Fibroblast of gingiva (primary cell): Measurements from ENCODE around the gene ATG2B.

Source experiments
- DNase-seq: peaks from one replicate; pipeline ENCODE4 v3.0.0-alpha.2; 2011; ENCODE audit warnings: low read depth

ATG2B gene

DNA sequence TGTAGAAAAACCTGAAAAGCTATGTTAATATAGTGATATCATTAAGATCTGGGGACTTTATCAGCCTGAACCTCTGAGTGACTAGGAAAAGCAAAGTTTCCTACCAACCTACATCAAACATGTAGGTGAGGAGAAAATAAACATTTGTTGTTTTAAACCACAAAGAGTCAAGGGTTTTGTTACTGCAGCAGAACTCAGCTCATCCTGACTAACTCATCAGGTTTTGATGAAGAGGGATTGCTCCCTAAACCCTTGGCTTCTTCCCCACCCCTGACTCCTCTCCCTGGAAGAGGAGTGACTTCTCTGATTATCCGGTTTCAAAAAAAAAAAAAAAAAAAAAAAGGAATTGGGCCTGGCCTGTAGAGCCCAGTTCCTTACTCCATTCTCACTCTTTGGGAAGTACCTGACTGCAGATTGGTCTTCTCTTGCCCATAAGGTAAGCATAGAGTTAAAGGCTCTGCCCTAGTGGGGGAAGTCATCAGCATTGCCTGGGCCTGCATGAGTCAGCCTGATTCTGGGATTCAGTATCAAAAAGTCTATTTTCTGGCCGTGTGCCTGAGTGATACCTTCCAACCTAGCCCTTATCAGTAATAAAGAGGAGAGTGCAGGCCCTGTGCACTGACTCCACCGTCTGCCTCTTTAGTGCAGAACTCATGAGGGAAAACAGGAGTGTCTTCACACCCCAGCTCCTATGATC, 90.2 kb downstream of the ATG2B start:
- no peak for DNase-seq

DNA sequence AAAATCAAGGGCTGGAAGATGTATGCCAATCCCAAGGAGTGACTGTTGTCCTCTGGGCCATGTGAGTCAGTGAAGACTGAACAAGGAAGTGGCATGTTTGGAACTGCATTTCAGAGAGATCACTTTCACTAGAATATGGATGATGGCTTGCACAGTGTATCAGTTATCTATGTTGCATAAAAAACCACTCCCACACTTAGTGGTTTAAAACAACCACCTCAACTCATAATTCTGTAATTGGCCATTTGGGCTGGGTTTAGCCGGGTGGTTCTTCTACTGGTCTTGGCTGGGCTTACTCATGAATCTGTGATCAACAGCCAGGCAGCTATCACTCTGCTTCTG, 91.7 kb downstream of the ATG2B start:
- DNase-seq, result no peak

DNA sequence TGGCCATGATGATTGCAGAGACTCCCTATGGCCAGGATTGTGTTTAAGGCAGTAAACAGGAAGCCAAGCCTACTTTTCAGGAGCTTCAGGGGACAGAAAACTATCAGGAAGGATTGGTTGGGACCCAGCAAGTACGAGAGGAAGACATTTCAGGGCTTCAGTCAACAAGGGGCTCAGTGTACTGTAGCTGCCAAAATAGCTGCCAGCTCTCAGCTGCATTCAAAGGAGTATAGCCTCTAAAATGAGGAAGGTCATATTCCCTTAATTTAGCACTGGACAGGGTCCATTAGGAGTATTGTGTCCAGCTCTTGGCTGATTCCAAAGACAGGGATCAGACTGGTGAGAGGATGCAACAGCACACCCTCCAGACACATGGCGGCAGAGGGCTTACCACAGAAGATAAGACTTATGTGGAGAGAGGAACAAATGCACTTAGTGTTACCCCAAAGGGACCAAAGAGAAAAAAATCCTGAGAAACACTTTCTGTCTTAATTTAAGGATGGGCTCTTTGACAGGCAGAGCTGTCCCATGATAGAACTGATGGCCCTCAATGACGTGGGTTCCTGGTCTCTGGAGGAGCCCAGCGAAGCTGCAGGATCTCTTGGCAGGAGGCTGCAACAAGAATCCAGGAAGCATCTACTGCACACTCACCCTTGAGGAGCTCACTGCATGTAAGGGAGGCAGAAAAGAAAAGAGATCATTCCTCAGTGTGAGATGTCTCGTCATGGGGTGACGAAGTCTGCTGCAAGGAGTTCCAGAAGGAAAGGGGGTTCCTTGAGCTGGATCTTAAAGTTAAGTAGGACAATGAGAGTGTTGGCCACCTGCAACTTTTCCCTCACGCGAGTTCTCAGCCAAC, 92.3 kb downstream of the ATG2B start:
- no peak for DNase-seq

DNA sequence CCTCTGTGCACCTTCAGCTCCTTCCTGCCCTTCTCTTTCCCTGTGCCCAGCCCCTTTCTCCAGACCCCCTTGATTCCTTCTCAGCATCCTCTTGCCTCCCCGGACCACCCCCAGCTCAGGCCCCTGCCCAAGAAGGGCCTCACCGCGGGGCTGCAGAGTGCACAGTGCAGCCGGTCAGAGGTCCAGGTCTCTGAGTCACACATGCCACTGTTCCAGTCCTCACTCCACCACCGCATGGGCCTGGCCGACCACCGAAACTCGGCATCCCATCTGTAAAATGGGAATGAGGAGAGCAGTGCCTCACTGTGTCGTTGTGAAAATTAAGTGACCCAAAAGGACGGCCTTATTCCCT, 93.8 kb downstream of the ATG2B start:
- no peak for DNase-seq

DNA sequence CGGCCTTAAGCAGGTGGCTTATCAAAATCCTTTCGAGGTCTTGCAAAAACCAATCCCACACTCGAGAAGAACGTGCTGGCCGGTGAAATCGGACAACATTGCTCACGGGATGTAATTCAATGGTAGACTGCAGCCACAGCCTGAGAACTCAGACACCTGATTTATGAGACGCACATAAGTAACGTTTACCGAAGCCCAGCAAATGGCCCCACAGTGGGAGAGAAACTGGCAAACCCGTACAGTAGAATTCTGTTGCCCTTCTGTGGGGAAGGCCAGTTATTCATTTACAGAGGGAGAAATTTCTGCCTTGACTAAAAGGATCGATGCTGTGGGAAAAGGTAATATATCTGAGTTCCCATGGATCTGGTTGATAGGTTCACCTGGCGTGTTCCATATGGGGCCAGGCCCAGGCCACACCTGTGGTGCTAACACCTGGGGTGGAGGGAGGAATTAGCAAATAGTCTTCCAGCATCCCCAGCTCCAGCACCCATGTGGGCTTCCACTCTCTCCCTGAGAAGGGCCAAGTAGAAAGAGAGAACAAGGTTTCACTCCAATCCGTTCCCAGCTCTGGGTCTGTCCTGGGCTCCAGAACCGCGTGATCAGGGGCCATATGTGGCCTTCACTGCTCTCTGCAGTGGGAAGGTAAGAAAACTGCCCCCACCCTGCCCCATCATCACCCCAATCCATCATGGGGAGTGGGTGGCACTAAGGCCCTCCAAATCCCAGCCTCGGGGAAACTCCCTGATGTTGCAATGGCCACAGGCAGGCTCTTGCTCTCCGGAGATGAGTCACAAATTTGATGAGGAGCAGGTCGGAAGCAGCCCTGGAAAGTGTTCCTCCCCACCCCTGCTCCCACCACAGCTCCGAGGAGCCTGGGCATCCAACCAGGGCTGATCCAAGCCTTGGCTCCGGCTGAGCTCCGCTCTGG, 94.4 kb downstream of the ATG2B start:
- DNase-seq, result peak; percentile 83

DNA sequence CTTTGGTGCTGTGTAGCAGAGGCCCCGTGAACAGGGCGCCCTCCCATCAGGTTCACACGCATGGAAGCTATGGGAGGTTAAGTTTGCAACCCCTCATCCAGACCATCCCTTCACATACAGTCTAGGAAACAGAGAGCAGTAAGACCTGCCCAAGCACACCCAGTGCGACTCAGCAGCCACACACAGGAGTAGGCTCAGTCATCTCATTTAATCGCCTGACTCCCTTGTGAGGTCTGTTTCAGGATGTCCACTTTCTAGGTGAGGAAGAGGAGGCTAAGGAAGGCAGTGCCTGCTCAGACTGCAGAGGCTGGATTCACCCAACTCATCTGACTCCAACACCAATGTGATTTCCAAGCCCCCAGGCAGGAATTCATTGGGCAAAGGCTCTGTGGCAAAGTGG, 95.2 kb downstream of the ATG2B start:
- DNase-seq, result no peak

DNA sequence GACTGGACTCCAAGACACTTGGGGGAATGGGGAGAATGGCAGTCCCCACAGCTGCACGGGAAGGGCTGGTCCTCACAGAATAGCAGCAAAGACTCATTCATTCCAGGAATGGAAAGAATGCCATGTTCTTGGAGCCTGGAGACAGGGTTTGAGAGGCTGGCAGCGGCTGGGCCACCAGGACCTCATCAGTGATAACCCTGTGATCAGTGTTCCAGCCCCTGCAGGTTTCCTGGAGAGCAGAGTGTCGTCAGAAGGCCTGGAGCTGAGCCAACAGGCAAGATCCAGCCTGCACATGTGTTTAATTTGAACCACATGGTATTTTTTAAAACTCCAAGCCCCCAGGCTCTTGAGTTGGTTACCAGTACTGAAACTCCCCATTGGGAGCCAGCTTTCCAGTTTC, 95.8 kb downstream of the ATG2B start:
- peak; percentile 77 for DNase-seq

DNA sequence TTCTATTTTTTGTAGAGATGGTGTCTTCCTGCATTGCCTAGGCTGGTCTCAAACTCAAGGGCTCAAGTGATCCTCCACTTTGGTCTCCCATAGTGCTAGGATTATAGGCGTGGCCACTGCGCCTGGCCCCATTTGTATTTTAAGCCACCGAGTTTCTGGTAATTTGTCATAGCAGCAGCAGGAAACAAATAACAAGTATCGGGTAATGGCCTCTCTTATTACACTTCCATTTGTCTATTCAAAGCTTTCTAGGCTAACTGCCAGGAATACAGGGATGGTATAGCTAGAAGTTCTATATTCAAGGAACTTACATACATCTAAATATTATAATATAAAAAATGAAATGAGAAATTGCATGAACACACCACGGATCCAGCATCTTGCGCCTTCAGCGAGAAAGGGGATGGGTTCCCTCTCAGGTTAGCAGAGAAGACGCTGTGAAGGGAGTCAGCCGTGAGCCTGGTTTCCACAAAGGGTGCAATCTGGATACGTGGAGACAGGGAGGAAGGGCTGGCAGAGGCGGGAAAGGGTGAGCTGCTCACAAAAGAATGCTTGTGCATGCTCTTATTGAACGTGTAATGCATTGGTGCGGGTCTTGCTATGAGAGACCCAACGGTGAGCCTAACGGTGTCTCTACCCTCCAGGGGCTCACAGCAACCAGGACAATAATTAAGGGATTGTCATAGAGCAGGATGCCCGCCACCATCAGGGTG, 97.6 kb downstream of the ATG2B start:
- DNase-seq, result no peak

DNA sequence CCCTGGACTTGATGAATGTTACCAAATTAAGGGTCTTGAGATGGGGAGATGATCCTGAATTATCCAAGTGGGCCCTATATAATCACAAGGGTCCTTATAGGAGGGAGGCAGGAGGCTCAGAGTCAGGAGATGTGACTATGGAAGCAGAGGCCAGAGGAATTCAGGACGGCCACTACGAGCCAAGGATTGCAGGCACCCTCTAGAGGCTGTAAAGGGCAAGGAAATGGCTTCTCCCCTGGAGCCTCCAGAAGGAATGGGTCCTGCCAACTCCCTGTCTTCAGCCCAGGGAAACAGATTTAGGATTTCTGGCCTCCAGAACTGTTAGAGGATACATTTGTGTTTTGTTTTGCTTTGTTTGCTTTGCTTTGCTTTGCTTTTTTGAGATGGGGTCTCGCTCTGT, 98.3 kb downstream of the ATG2B start:
- DNase-seq, result peak; percentile 42

DNA sequence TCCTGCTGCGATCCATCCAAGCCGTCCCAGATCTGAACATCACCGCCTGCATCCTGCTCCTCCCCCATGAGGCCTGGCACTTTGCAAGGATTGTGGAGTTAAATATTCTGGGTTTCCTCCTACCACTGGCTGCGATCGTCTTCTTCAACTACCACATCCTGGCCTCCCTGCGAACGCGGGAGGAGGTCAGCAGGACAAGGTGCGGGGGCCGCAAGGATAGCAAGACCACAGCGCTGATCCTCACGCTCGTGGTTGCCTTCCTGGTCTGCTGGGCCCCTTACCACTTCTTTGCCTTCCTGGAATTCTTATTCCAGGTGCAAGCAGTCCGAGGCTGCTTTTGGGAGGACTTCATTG, 99.0 kb downstream of the ATG2B start:
- no peak for DNase-seq

DNA sequence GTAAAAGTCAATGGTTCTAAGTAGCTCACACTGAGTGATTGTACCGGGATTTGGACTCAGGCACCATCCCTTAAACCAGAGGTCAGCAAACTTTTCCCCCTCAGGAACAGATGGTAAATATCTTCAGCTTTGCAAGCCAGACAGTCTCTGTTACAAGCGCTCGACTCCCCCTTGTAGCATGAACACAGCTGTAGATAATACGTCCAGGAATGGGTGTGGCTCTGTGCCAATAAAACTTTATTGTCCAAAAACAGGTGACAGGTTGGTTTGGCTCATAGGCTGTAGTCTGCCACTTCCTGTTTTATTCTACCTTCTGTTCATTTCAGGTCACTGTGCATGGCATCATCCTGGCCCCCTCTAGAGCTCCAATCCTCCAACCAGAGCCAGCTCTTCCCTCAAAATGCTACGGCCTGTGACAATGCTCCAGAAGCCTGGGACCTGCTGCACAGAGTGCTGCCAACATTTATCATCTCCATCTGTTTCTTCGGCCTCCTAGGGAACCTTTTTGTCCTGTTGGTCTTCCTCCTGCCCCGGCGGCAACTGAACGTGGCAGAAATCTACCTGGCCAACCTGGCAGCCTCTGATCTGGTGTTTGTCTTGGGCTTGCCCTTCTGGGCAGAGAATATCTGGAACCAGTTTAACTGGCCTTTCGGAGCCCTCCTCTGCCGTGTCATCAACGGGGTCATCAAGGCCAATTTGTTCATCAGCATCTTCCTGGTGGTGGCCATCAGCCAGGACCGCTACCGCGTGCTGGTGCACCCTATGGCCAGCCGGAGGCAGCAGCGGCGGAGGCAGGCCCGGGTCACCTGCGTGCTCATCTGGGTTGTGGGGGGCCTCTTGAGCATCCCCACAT, 99.6 kb downstream of the ATG2B start:
- no peak for DNase-seq

DNA sequence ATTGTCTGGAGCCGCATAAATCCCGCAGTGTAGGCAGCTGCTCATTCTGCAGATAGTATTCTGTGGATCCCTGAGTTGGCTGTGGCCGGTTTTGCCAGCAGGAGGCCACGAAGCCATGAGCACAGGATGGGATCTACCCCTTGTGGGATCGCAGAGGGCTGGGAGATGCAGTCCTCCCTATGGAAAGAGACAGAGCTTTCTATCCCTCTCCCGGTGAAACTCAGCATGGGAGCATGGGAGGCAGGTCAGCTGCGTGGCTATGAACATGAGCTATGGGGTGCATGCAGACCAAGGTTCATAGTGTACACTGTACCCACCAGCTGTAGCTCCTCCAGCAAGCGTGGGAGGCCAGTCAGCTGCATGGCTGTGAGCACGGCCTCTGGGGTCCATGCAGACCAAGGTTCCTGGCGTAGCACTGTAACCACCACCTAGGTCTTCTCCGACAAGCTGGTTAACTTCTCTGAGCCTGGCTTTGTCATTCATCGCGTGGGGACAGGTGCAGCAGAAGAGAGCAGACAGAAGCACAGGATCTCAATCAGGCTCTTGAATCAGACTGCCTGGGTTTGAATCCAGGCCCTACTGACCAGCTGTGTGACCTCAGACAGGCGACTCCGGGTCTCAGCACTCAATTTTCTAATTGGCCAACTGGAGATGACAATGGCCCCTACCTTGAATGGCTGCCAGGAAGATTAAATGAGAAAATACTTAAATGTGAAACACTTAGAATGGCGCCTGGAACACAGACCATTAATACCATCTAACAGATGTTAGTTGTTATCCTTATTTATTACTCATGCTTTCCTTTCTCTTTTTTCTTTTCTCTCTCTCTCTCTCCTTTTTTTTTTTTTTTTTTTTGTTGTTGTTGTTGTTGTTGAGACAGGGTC, 101.1 kb downstream of the ATG2B start:
- no peak for DNase-seq

DNA sequence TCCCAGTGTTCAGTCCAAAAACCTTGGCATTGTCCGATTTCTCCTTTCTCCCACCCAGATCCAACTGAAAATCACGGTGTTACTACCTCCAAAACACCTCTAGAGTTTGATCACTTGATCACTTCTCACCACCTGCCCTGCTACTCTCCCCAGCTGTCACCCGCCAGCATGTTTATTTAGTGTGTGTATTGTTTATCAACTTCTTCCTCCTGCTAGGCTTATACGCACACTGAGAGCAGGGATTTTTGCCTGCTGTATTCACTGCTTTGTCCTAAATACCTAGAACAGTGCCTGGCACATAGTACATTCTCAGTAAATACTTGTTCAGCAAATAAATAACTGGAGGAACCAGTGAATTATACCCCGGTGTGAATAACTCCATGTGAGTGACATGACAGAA, 102.1 kb downstream of the ATG2B start:
- no peak for DNase-seq

DNA sequence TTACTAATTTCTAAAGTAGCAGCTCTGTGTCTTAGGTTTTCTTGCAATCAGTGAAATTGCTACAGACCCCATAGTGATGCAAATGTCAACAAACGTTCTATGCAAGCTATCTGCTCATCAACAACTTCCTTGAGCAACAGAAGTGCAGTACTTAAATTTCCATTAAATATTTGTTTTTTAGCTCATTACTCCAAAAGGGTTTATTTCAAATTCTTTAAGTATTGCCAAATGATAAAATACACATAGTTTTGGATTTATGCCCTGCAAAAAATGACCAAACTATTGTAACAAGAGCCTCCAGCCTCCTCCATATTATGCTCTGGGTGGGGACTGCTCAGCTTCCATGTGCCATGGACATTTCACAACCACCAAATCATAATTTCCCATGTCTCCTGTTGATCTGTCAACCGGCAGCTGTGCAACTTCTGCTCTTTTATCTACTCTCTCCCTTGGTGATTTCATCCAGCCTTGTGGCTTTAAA, 102.8 kb downstream of the ATG2B start:
- DNase-seq, result peak; percentile 96

DNA sequence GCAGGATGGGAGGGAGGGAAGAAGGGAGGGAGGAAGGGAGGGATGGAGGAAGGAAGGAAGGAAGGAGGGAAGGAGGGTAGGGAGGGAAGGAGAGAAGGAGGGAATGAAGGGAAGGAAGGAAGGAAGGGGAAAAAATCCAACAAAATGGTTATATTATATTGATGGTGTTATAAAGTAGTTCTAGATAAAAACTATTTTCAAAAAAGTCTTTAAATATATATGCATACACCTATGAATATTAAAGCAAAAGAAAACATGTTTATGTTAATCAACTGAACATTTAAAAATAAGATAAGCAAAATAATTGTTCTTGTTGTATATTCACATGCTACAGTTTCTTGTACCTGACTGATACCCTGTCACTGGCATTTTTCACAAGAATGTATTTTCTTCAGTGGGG, 105.2 kb downstream of the ATG2B start:
- no peak for DNase-seq

DNA sequence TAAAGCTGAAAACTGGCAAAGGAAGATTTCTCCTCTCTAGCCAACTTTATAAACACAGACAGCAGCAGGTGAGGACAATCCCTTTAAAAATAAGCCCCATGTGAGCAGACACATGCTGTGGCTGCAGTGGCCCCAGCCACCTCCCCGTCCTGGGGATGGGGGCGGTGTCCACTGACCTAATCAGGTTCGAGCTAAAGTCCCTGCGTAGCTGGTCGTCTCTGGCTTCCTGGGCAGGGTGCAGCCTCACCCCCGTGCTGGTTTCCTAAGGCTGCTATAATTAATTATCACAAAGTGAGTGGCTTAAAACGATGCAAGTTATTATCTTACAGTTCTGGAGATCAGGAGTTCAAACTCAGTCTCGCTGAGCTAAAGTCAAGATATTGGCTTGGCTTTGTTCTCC, 106.1 kb downstream of the ATG2B start:
- no peak for DNase-seq

DNA sequence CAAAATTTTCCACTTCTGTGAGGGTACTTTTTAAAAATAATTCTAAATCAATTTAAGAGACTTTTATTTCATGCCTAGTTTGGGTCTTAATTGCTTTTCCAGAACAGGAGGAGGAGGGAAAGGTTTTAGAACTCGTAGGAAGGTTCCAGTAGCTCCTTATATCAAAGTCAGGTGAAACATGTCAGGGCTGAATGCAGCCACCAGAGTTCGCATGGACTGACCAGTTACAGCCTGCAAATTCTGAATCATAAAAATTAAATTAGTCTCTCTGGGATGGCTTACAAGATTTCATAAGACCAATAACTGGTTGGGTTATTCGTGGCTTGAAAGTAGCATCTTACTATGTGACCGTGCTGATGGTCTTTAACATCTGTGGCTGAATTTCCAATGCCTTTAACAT, 106.7 kb downstream of the ATG2B start:
- peak; percentile 50 for DNase-seq

DNA sequence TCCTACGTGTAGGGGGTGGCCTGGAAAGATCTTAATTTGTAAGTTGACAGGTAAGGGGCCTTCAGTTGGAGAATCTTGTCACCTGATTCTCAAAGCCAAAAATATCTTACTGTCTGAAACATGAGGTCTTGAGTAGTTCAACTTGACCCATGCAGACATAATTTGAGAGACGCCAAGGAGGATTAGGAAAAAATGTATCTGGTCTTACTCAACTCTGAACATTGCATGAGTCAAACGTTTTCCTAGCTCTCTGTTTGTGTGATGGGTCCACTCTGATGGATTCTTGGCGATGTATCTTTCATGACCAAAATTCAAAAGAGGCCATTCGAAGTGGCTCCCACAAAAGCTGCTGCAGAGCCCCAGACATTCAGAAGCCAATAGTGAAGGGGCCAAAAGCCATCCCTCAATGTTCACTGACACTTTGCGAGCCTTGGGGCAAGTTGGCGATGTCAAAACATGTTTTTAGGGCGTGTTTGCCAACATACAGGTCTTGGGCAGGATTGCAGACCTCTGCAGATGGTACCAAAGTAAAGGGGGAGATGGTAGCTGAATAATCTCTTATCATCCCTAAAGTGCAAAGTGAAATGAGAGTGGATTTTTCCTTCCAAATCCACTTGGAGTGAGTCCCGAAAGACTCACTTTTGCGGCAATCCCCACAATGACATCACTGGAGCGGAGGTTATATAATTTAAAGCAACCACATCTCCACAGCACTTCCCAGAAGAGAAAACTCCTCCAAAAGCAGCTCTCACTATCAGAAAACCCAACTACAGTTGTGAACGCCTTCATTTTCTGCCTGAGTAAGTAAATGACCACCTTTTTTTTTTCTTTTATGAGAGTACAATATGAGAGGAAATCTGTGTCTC, 107.4 kb downstream of the ATG2B start, which contains the start of gene BDKRB1:
Gene BDKRB1 (plus strand): TSS at position 710 of the 866 bp plus-strand sequence. CDS start 7,473 bp downstream, outside the sequence.
- peak; percentile 77 for DNase-seq

DNA sequence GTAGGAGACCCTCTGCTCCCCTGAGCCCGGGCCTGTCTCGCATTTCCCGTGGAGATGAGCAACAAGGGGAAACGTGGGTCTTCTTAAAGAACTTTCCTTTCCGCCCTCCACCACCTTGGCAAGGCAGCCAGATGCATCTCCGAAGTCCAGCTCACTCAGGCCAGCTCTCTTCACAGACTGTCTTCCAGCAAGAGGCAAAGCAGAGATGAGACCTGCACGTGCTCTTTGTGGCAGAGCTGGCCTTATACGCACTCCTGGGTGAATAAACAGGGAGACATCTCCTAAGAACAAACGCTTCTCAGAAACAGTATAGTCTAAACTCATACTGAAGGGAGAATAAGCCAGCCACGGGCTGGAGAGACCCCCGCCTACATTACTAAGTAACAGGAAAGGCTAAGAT, 108.5 kb downstream of the ATG2B start:
- DNase-seq, result no peak
